Measurements from ENCODE around the gene C1QTNF7.

C1QTNF7 gene

GRCh38 chr4:15414551-15415091 is 13.2 kb upstream of the C1QTNF7 start:
- DNase-seq (ENCODE audit: low read depth in 2 of 2): peak; percentile 62 to 71

- no peak for DNase-seq (ENCODE audit: low read depth in 2 of 2)
These were observed 11.2 kb upstream of the C1QTNF7 start for GRCh38 chr4:15416357-15417232.

- DNase-seq (ENCODE audit: low read depth in 2 of 2): no peak
These were observed 10.6 kb upstream of the C1QTNF7 start for GRCh38 chr4:15417233-15417660.

GRCh38 chr4:15418956-15419355 is 8.9 kb upstream of the C1QTNF7 start:
- no peak for DNase-seq (ENCODE audit: low read depth in 2 of 2)

GRCh38 chr4:15420642-15421041 is 7.2 kb upstream of the C1QTNF7 start:
- no peak for DNase-seq (ENCODE audit: low read depth in 2 of 2)

GRCh38 chr4:15423285-15423711 is 4.5 kb upstream of the C1QTNF7 start:
- DNase-seq (ENCODE audit: low read depth in 2 of 2): no peak

GRCh38 chr4:15425520-15425919 is 2.3 kb upstream of the C1QTNF7 start:
- DNase-seq (ENCODE audit: low read depth in 2 of 2): no peak

- no peak for DNase-seq (ENCODE audit: low read depth in 2 of 2)
These were observed 672 bp upstream of the C1QTNF7 start for GRCh38 chr4:15427161-15427560.

GRCh38 chr4:15428611-15429010 is 778 bp downstream of the C1QTNF7 start:
- no peak for DNase-seq (ENCODE audit: low read depth in 2 of 2)

GRCh38 chr4:15434091-15434490 is 6.3 kb downstream of the C1QTNF7 start:
- DNase-seq (ENCODE audit: low read depth in 2 of 2): no peak

GRCh38 chr4:15434676-15435075 is 6.8 kb downstream of the C1QTNF7 start:
- no peak for DNase-seq (ENCODE audit: low read depth in 2 of 2)

- DNase-seq (ENCODE audit: low read depth in 2 of 2): peak in 1 of 2 experiments; percentile 29
These were observed 8.7 kb downstream of the C1QTNF7 start for GRCh38 chr4:15436513-15436912.

GRCh38 chr4:15438939-15439524 is 11.2 kb downstream of the C1QTNF7 start:
- no peak for DNase-seq (ENCODE audit: low read depth in 2 of 2)

GRCh38 chr4:15443371-15444160 is 15.7 kb downstream of the C1QTNF7 start:
- DNase-seq (ENCODE audit: low read depth in 2 of 2): no peak

GRCh38 chr4:15444276-15444675 is 16.4 kb downstream of the C1QTNF7 start:
- no peak for DNase-seq (ENCODE audit: low read depth in 2 of 2)

- no peak for DNase-seq (ENCODE audit: low read depth in 2 of 2)
These were observed 17.2 kb downstream of the C1QTNF7 start for GRCh38 chr4:15444879-15445547.

GRCh38 chr4:15451181-15451865 is 23.5 kb downstream of the C1QTNF7 start:
- DNase-seq (ENCODE audit: low read depth in 2 of 2): peak; percentile 25 to 29

GRCh38 chr4:15451866-15452765 is 24.3 kb downstream of the C1QTNF7 start:
- DNase-seq (ENCODE audit: low read depth in 2 of 2): peak; percentile 93 to 94

- peak in 1 of 2 experiments; percentile 30 for DNase-seq (ENCODE audit: low read depth in 2 of 2)
These were observed 27.5 kb downstream of the C1QTNF7 start for GRCh38 chr4:15455290-15455689.
